HCT116 (cell line): ENCODE results near the gene IMMP2L. TPM values are rescaled to one million over a fixed set of nuclear protein-coding genes. Genes with fewer than 3 reads are reported as not detected.

Experiments
- ATAC-seq: fragments of 200-7000 bp; cut with Tn5 transposase; 2 replicates; pipeline ENCODE4 v1.9.1; 2020; ENCODE audit warnings: mild to moderate bottlenecking, moderate library complexity
- BruUV-seq: library from RNA; stranded (reverse); fragments of 400-500 nt; replicated peaks from 2 replicates; lab custom pipeline; 2021; lab: Mats Ljungman, UMichigan
- CTCF ChIA-PET: fragments of 300-600 bp; sonication (Branson Sonifier 250); formaldehyde crosslinking; loops from one replicate; lab custom pipeline; 2021; ENCODE audit warnings: antibody characterized with exemption; lab: Charles Lee
- POLR2A ChIA-PET: fragments of 300-600, 350-600 bp; sonication (Branson Sonifier 250); formaldehyde crosslinking; loops from one replicate; lab custom pipeline; 2021; ENCODE audit warnings: antibody characterized with exemption; lab: Charles Lee
- RAD21 ChIA-PET, 2 experiments: fragments of 300-600 bp; sonication (Branson Sonifier 250); formaldehyde crosslinking; loops; one replicate each; lab custom pipeline; 2023; ENCODE audit warnings: low total read pairs in 2 of 2; ENCODE audit not compliant: uncharacterized antibody in 2 of 2, unreplicated experiment in 2 of 2, low non-redundant PET in 1 of 2; lab: Charles Lee
- DNase-seq: peaks from one replicate; pipeline ENCODE4 v3.0.0-alpha.2; 2010; ENCODE audit warnings: low read depth, low spot score
- H2AFZ ChIP-seq: fragments of 200-600 bp; shearing (Covaris generic), sonication (generic); 2 replicates; pipeline ENCODE4 v1.6.1; 2017; ENCODE audit warnings: low read depth, mixed run types, mixed read lengths, antibody characterized with exemption, low read length; ENCODE audit not compliant: poor library complexity, severe bottlenecking
- H3K27ac ChIP-seq: 2 replicates; pipeline ENCODE4 v1.5.1; 2012; ENCODE audit warnings: low read depth, low read length
- H3K27me3 ChIP-seq: fragments of 200-600 bp; sonication (generic); 2 replicates; pipeline ENCODE4 v1.6.1; 2016; ENCODE audit warnings: mixed run types, low read length, mixed read lengths; ENCODE audit not compliant: insufficient read depth
- H3K36me3 ChIP-seq, 2 experiments: fragments of 200-500 bp in 1 of 2; fragments of 200-600 bp in 1 of 2; sonication (Bioruptor generic) in 1 of 2; sonication (generic) in 1 of 2; 2 replicates each; pipeline versions ENCODE4 v1.5.1 to v1.6.1; 2014 to 2016; ENCODE audit warnings: low read length in 2 of 2, inconsistent platforms in 1 of 2, mixed read lengths in 1 of 2, mixed run types in 1 of 2; ENCODE audit not compliant: insufficient read depth in 2 of 2, control insufficient read depth in 1 of 2
- H3K4me1 ChIP-seq, 2 experiments: fragments of 200-600 bp in 1 of 2; sonication (generic) in 1 of 2; 2 replicates each; pipeline versions ENCODE4 v1.5.1 to v1.6.1; 2012 to 2017; ENCODE audit warnings: low read length in 2 of 2, inconsistent platforms in 1 of 2, mild to moderate bottlenecking in 1 of 2, mixed read lengths in 1 of 2, mixed run types in 1 of 2, moderate library complexity in 1 of 2; ENCODE audit not compliant: insufficient read depth in 2 of 2, control insufficient read depth in 1 of 2
- H3K4me2 ChIP-seq: fragments of 200-600 bp; sonication (generic); 2 replicates; pipeline ENCODE4 v1.6.1; 2017; ENCODE audit warnings: mixed run types, low read length, mixed read lengths
- H3K4me3 ChIP-seq, 2 experiments: fragments of 200-600 bp in 1 of 2; sonication (generic) in 1 of 2; replicated peaks in 1 of 2; 2 replicates each; pipeline ENCODE4 v1.5.1; 2011 to 2016; ENCODE audit warnings: low read length in 2 of 2, control low read depth in 1 of 2, low read depth in 1 of 2, mild to moderate bottlenecking in 1 of 2, mixed read lengths in 1 of 2, mixed run types in 1 of 2
- H3K79me2 ChIP-seq: fragments of 200-600 bp; sonication (generic); 2 replicates; pipeline ENCODE4 v1.6.1; 2017; ENCODE audit warnings: mild to moderate bottlenecking, mixed run types, low read length, moderate library complexity, mixed read lengths; ENCODE audit not compliant: insufficient read depth
- H3K9ac ChIP-seq: fragments of 200-600 bp; sonication (generic); 2 replicates; pipeline ENCODE4 v1.6.1; 2016; ENCODE audit warnings: low read length, mixed read lengths
- H3K9me2 ChIP-seq: fragments of 200-600 bp; sonication (generic), shearing (Covaris generic); 2 replicates; pipeline ENCODE4 v1.6.1; 2017; ENCODE audit warnings: mixed run types, mild to moderate bottlenecking, moderate library complexity; ENCODE audit not compliant: insufficient read depth
- H3K9me3 ChIP-seq, 2 experiments: fragments of 200-500 bp in 1 of 2; fragments of 200-600 bp in 1 of 2; sonication (Bioruptor generic) in 1 of 2; sonication (generic) in 1 of 2; 2 replicates each; pipeline ENCODE4 v1.6.1; 2014 to 2017; ENCODE audit warnings: low read length in 2 of 2, mixed read lengths in 2 of 2, inconsistent platforms in 1 of 2, low read depth in 1 of 2, mild to moderate bottlenecking in 1 of 2, mixed run types in 1 of 2, moderate library complexity in 1 of 2; ENCODE audit not compliant: control insufficient read depth in 1 of 2, insufficient read depth in 1 of 2
- H4K20me1 ChIP-seq: fragments of 200-600 bp; sonication (generic), shearing (Covaris generic); 2 replicates; pipeline ENCODE4 v1.6.1; 2017; ENCODE audit warnings: mixed run types, mild to moderate bottlenecking, moderate library complexity; ENCODE audit not compliant: insufficient read depth
- CBX3 ChIP-seq: IDR thresholded peaks from 2 replicates; pipeline ENCODE4 v1.6.1; 2012; ENCODE audit warnings: low read depth
- CEBPB ChIP-seq: IDR thresholded peaks from 2 replicates; pipeline ENCODE4 v1.6.1; 2012; ENCODE audit warnings: low read depth
- EZH2 ChIP-seq: fragments of 200-600 bp; sonication (generic); IDR thresholded peaks from 2 replicates; pipeline ENCODE4 v1.6.1; 2017; ENCODE audit warnings: antibody characterized with exemption, mixed run types
- FOSL1 ChIP-seq: IDR thresholded peaks from 2 replicates; pipeline ENCODE4 v1.6.1; 2012; ENCODE audit warnings: low read depth
- POLR2AphosphoS5 ChIP-seq: IDR thresholded peaks from 2 replicates; pipeline ENCODE4 v1.6.1; 2011; ENCODE audit warnings: mild to moderate bottlenecking, low read depth, low read length, moderate library complexity
- SP1 ChIP-seq: IDR thresholded peaks from 2 replicates; pipeline ENCODE4 v1.6.1; 2012; ENCODE audit warnings: low read depth
- SRF ChIP-seq: IDR thresholded peaks from 2 replicates; pipeline ENCODE4 v1.6.1; 2012; ENCODE audit warnings: low read depth
- ZFX ChIP-seq: fragments of 450-650 bp; IDR thresholded peaks from 2 replicates; pipeline ENCODE4 v1.6.1; 2017
- ZNF274 ChIP-seq: fragments of 200-500 bp; sonication (Bioruptor generic); IDR thresholded peaks from 2 replicates; pipeline ENCODE4 v1.6.1; 2014; ENCODE audit warnings: mild to moderate bottlenecking, low read depth, low read length, inconsistent platforms
- intact Hi-C: fragments of 100-400 bp; cut with micrococcal nuclease; formaldehyde crosslinking; loops from 2 replicates; pipeline ENCODE4 v1.10.0; 2022
- total RNA-seq: library from RNA; stranded (reverse); gene quantifications from one replicate; pipeline ENCODE4 v1.2.1, GENCODE V29; 2021; ENCODE audit not compliant: unreplicated experiment
- TF ChIP-seq, protein P1 (sequence below): IDR thresholded peaks from 2 replicates; pipeline ENCODE4 v1.6.1; 2012
- TF ChIP-seq, protein P2 (sequence below): IDR thresholded peaks from 2 replicates; pipeline ENCODE4 v1.6.1; 2012; ENCODE audit warnings: low read depth
- TF ChIP-seq, protein P3 (sequence below): IDR thresholded peaks from 2 replicates; pipeline ENCODE4 v1.6.1; 2012

IMMP2L gene
- total RNA-seq, 1 experiment from 2014 or later: 21.1 TPM

DNA sequence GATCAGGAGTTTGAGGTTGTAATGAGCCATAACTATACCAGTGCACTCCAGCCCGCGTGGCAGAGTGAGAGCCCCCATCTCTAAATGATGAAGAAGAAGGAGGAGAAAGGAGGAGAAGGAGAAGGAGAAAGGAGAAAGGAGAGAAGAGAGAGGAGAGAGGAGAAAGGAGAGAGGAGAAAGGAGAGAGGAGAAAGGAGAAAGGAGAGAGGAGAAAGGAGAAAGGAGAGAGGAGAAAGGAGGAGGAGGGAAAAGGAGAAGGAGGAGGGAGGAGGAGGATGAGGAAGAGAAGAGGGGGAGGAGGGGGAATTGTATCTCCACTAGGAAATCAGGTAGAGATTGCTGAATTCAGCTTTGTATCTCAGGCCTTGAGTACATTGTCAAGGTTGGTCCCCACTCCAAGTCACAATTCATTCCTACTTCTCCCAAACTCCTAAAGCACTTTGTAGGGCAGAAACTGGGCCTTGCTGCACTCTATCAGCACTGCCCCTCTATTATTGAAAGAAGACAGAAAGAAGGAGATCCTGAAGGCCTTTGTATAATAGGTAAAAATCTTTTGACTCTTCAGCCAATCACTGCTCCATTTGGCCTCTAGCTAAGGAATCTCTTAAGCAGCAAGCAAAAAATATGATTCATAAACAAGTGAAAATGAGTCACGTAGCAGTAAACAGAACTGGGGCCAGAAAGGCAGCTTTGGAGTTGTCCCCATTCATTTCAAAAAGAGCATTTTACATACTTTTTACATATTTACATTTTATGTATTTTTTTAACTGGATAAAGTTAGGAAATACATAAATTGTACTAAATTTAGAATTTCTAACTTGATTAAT, 178.0 kb downstream of the IMMP2L start:
- DNase-seq: no peak
- H3K4me3 ChIP-seq: no peak overlapping the region
- no peak overlapping the region for H3K27ac ChIP-seq
- intact Hi-C loops: no loop called here
- no peaks in the 10 kb centered on the region for H3K9me2 ChIP-seq
- ATAC-seq: no peak
- no peaks in the 10 kb centered on the region for H3K36me3 ChIP-seq
- H3K4me2 ChIP-seq: no peak overlapping the region
- POLR2A ChIA-PET: no interaction called here
- H3K4me1 ChIP-seq: peaks cover 0 to 4% of the 10 kb centered on the region in 2 experiments; a peak in 2 of 4 replicates
- no peaks in the 10 kb centered on the region for H3K9me3 ChIP-seq
- H3K9ac ChIP-seq: no peak overlapping the region
- no peaks in the 10 kb centered on the region for H3K27me3 ChIP-seq
- CTCF ChIA-PET: no interaction called here
- no peaks in the 10 kb centered on the region for H4K20me1 ChIP-seq
- H3K79me2 ChIP-seq: no peaks in the 10 kb centered on the region
- no TSS peak for BruUV-seq
- RAD21 ChIA-PET: no interaction called here
- no peak overlapping the region for H2AFZ ChIP-seq
- TF ChIP-seq ZFX: no peak
- TF ChIP-seq, protein P1, sequence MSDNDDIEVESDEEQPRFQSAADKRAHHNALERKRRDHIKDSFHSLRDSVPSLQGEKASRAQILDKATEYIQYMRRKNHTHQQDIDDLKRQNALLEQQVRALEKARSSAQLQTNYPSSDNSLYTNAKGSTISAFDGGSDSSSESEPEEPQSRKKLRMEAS: no peak
- no peak for TF ChIP-seq EZH2
- TF ChIP-seq, protein P2, sequence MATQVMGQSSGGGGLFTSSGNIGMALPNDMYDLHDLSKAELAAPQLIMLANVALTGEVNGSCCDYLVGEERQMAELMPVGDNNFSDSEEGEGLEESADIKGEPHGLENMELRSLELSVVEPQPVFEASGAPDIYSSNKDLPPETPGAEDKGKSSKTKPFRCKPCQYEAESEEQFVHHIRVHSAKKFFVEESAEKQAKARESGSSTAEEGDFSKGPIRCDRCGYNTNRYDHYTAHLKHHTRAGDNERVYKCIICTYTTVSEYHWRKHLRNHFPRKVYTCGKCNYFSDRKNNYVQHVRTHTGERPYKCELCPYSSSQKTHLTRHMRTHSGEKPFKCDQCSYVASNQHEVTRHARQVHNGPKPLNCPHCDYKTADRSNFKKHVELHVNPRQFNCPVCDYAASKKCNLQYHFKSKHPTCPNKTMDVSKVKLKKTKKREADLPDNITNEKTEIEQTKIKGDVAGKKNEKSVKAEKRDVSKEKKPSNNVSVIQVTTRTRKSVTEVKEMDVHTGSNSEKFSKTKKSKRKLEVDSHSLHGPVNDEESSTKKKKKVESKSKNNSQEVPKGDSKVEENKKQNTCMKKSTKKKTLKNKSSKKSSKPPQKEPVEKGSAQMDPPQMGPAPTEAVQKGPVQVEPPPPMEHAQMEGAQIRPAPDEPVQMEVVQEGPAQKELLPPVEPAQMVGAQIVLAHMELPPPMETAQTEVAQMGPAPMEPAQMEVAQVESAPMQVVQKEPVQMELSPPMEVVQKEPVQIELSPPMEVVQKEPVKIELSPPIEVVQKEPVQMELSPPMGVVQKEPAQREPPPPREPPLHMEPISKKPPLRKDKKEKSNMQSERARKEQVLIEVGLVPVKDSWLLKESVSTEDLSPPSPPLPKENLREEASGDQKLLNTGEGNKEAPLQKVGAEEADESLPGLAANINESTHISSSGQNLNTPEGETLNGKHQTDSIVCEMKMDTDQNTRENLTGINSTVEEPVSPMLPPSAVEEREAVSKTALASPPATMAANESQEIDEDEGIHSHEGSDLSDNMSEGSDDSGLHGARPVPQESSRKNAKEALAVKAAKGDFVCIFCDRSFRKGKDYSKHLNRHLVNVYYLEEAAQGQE: no peak
- TF ChIP-seq CBX3: no peak
- no peak for TF ChIP-seq SP1
- TF ChIP-seq CEBPB: no peak
- TF ChIP-seq SRF: no peak
- TF ChIP-seq, protein P3, sequence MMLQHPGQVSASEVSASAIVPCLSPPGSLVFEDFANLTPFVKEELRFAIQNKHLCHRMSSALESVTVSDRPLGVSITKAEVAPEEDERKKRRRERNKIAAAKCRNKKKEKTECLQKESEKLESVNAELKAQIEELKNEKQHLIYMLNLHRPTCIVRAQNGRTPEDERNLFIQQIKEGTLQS: no peak
- TF ChIP-seq POLR2AphosphoS5: no peak
- no peak for TF ChIP-seq FOSL1
- TF ChIP-seq ZNF274: no peak
